Endothelial cell of umbilical vein (primary cell): Measurements from ENCODE around the gene OR13J1. TPM values are rescaled to one million over a fixed set of nuclear protein-coding genes. Genes with fewer than 3 reads are reported as not detected.

ENCODE experiments used
- BruUV-seq: library from RNA; stranded (reverse); fragments of 400-500 nt; replicated peaks from 2 replicates; lab custom pipeline; 2021; lab: Mats Ljungman, UMichigan
- CTCF ChIA-PET: fragments of 300-600, 350-600 bp; sonication (Branson Sonifier 250); formaldehyde crosslinking; loops from one replicate; lab custom pipeline; 2021; ENCODE audit warnings: antibody characterized with exemption, inconsistent platforms; lab: Charles Lee
- POLR2A ChIA-PET: fragments of 300-600, 350-600 bp; sonication (Branson Sonifier 250); formaldehyde crosslinking; loops from one replicate; lab custom pipeline; 2021; ENCODE audit warnings: antibody characterized with exemption, inconsistent platforms; lab: Charles Lee
- DNase-seq: peaks from one replicate; pipeline ENCODE4 v3.0.0-alpha.2; 2011; ENCODE audit warnings: low read depth, low spot score
- FAIRE-seq: peaks from 2 replicates; lab custom pipeline; 2011; peaks lifted over from hg19 to GRCh38; lab: Jason Lieb, UNC
- H2AFZ ChIP-seq: 2 replicates; pipeline ENCODE4 v1.6.0; 2012; ENCODE audit warnings: low read depth, low read length, control low read depth, inconsistent platforms
- H3K27ac ChIP-seq: 2 replicates; pipeline ENCODE4 v1.5.1; 2011; ENCODE audit warnings: low read depth, mild to moderate bottlenecking, control low read depth, low read length, moderate library complexity; ENCODE audit not compliant: insufficient read depth
- H3K27me3 ChIP-seq, 2 experiments: 2 replicates each; pipeline versions ENCODE4 v1.6.0 to v1.6.1; 2011; ENCODE audit warnings: low read length in 2 of 2, mixed read lengths in 1 of 2; ENCODE audit not compliant: control insufficient read depth in 2 of 2, insufficient read depth in 2 of 2
- H3K36me3 ChIP-seq, 2 experiments: 2 replicates in 1 of 2; 3 replicates in 1 of 2; pipeline ENCODE4 v1.5.1; 2011; ENCODE audit warnings: low read length in 2 of 2, mild to moderate bottlenecking in 1 of 2, moderate library complexity in 1 of 2; ENCODE audit not compliant: control insufficient read depth in 2 of 2, insufficient read depth in 2 of 2; ENCODE audit errors: extremely low read depth in 1 of 2
- H3K4me1 ChIP-seq: 3 replicates; pipeline ENCODE4 v1.5.1; 2011; ENCODE audit warnings: mild to moderate bottlenecking, low read length; ENCODE audit not compliant: control insufficient read depth, insufficient read depth; ENCODE audit errors: extremely low read depth
- H3K4me2 ChIP-seq: 2 replicates; pipeline ENCODE4 v1.6.1; 2011; ENCODE audit warnings: low read length, control low read depth, mixed read lengths; ENCODE audit not compliant: insufficient read depth
- H3K4me3 ChIP-seq, 3 experiments: fragments of 200-600 bp in 1 of 3; sonication (generic), shearing (Covaris generic) in 1 of 3; replicated peaks in 1 of 3; 2 replicates each; pipeline ENCODE4 v1.5.1; 2011 to 2016; ENCODE audit warnings: control low read depth in 3 of 3, low read length in 3 of 3, mild to moderate bottlenecking in 2 of 3, inconsistent platforms in 1 of 3, low read depth in 1 of 3, moderate library complexity in 1 of 3; ENCODE audit not compliant: insufficient read depth in 1 of 3
- H3K79me2 ChIP-seq: 2 replicates; pipeline ENCODE4 v1.6.0; 2012; ENCODE audit warnings: low read length, inconsistent platforms; ENCODE audit not compliant: control insufficient read depth, insufficient read depth
- H3K9ac ChIP-seq: replicated peaks from 2 replicates; pipeline ENCODE3; 2011; ENCODE audit warnings: low read length, control low read depth; ENCODE audit not compliant: insufficient read depth; ENCODE audit errors: extremely low read depth
- H3K9me1 ChIP-seq: replicated peaks from 3 replicates; pipeline ENCODE4 v1.6.0; 2011; ENCODE audit warnings: mild to moderate bottlenecking, low read length; ENCODE audit not compliant: control insufficient read depth, insufficient read depth; ENCODE audit errors: extremely low read depth
- H3K9me3 ChIP-seq: replicated peaks from 2 replicates; pipeline ENCODE4 v1.5.1; 2012; ENCODE audit warnings: low read length, inconsistent platforms; ENCODE audit not compliant: control insufficient read depth, insufficient read depth
- H4K20me1 ChIP-seq: replicated peaks from 2 replicates; pipeline ENCODE3; 2011; ENCODE audit warnings: mild to moderate bottlenecking, low read length; ENCODE audit not compliant: control insufficient read depth, insufficient read depth; ENCODE audit errors: extremely low read depth
- EZH2 ChIP-seq: IDR thresholded peaks from 2 replicates; pipeline ENCODE4 v1.6.1; 2012; ENCODE audit warnings: borderline replicate concordance, low read depth, mild to moderate bottlenecking, moderate library complexity, low read length, inconsistent platforms; ENCODE audit not compliant: severe bottlenecking
- FOS ChIP-seq: IDR thresholded peaks from 2 replicates; pipeline ENCODE4 v1.6.1; 2011; ENCODE audit warnings: mild to moderate bottlenecking, low read length, moderate library complexity, borderline replicate concordance; ENCODE audit not compliant: insufficient read depth
- GATA2 ChIP-seq: IDR thresholded peaks from 2 replicates; pipeline ENCODE4 v1.7.0; 2011; ENCODE audit warnings: low read depth, mild to moderate bottlenecking, moderate library complexity, mixed read lengths, low read length; ENCODE audit not compliant: insufficient read length, insufficient read depth
- JUN ChIP-seq: IDR thresholded peaks from 2 replicates; pipeline ENCODE4 v1.6.1; 2011; ENCODE audit warnings: borderline replicate concordance, low read depth; ENCODE audit not compliant: insufficient read length, insufficient read depth
- MYC ChIP-seq: IDR thresholded peaks from one replicate; pipeline ENCODE4 v1.6.1; 2011; ENCODE audit warnings: mild to moderate bottlenecking, low read depth, low read length
- POLR2A ChIP-seq: IDR thresholded peaks from 2 replicates; pipeline ENCODE4 v1.6.1; 2012; ENCODE audit warnings: low read depth, mild to moderate bottlenecking, control low read depth, low read length
- POLR2AphosphoS5 ChIP-seq: IDR thresholded peaks from 2 replicates; pipeline ENCODE4 v1.6.1; 2012; ENCODE audit warnings: low read depth, mild to moderate bottlenecking, control low read depth, low read length, moderate library complexity; ENCODE audit not compliant: insufficient read depth
- dilution Hi-C: fragments of 300-500 bp; cut with MboI; formaldehyde crosslinking; loops from one replicate; pipeline ENCODE4 v1.15.0; 2019; ENCODE audit warnings: low sequenced_read_pairs; ENCODE audit not compliant: extremely low pct_ligation_motif_present
- intact Hi-C: fragments of 100-400 bp; cut with micrococcal nuclease; formaldehyde crosslinking; loops from one replicate; pipeline ENCODE4 v1.10.0; 2022
- polyA plus RNA-seq, 4 experiments: library from polyadenylated mRNA; depleted of rRNA in 3 of 4; stranded (reverse) in 3 of 4; unstranded in 1 of 4; fragments of >200 nt; gene quantifications; 2 replicates each; pipeline versions ENCODE4 v1.2.1 to v1.2.3, GENCODE V29; 2011 to 2012; ENCODE audit warnings: missing spikeins in 1 of 4
- total RNA-seq: library from RNA; stranded (reverse); gene quantifications from 2 replicates; pipeline ENCODE4 v1.2.3, GENCODE V29; 2021
- TF ChIP-seq, protein P1 (sequence below), 2 donors: IDR thresholded peaks; 1 replicate in 1 of 2; 2 replicates in 1 of 2; pipeline ENCODE4 v1.5.1; 2011; ENCODE audit warnings: low read length in 2 of 2, mild to moderate bottlenecking in 2 of 2, moderate library complexity in 2 of 2, control low read depth in 1 of 2, inconsistent platforms in 1 of 2, low read depth in 1 of 2; ENCODE audit not compliant: insufficient read depth in 1 of 2; ENCODE audit errors: extremely low read depth in 1 of 2
- TF ChIP-seq, protein P2 (sequence below): IDR thresholded peaks from 2 replicates; pipeline ENCODE4 v1.6.1; 2011; ENCODE audit not compliant: insufficient read depth, insufficient read length

Gene OR13J1
- total and polyA plus RNA-seq, 2 donors (not counting 3 experiments of a cell fraction or from before 2014, with no cell fraction given) = not detected

DNA sequence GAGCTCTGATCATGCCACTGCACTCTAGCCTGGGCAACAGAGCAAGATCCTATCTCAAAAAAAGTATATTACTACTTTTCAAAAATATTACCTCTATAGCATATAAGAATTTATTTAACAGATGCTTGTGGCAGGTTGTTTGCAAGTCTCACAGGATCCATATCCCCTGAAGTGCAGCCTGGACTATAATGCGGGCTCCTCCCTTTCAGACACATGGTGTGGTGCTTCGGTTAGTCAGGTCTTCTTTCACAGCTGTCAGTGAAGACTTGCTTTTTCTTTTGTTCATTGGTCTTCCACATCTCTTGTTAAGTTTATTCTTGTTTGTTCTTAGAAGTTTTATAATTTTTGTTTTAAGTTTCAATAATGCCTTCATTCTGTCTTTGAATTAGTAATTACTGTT lies 26.4 kb upstream of the OR13J1 start:
- CTCF ChIA-PET = interaction anchor here (1.1 to 4.4 kb wide), 8 partner anchors 14 to 106 kb away, joined by 3 to 26 read pairs (median 6); no protein-coding TSS in a partner anchor
- no peak overlapping the region for H3K4me2 ChIP-seq
- TF ChIP-seq POLR2A = no peak
- H3K27ac ChIP-seq = no peak overlapping the region
- FAIRE-seq = no peak
- H3K36me3 ChIP-seq = no peaks in the 10 kb centered on the region
- intact Hi-C loops = no loop called here
- H3K9me3 ChIP-seq = no peaks in the 10 kb centered on the region
- no peaks in the 10 kb centered on the region for H4K20me1 ChIP-seq
- POLR2A ChIA-PET = no interaction called here
- H3K9me1 ChIP-seq = no peaks in the 10 kb centered on the region
- no peak overlapping the region for H2AFZ ChIP-seq
- DNase-seq = no peak
- peaks cover 2 to 7% of the 10 kb centered on the region in 2 experiments for H3K27me3 ChIP-seq
- dilution Hi-C loops = no loop called here
- no peak overlapping the region for H3K9ac ChIP-seq
- no peaks in the 10 kb centered on the region for H3K79me2 ChIP-seq
- no peaks in the 10 kb centered on the region for H3K4me1 ChIP-seq
- no peak overlapping the region for H3K4me3 ChIP-seq
- no TSS peak for BruUV-seq

DNA sequence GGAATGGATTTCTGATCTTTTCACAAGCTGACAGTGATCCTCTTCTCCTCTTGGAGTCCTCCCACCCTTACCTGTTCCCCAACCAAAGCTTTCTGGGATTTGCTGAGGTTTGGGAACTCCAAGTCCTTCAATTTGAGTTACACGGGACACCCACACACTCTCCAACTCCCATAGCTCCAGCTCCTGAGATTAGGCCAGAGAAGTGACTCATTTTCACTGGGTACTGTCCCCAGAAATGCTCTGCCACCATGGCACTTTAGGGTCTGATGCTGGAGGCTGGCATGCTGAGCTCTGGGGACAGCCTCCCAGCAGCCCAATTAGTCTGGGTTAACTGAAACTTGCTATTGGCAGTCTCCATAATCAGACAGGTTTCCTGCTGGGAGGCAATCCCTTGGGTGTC lies 21.9 kb upstream of the OR13J1 start:
- POLR2A ChIA-PET = no interaction called here
- no peak overlapping the region for H3K4me2 ChIP-seq
- DNase-seq = no peak
- peaks cover 2 to 7% of the 10 kb centered on the region in 2 experiments for H3K27me3 ChIP-seq
- no peaks in the 10 kb centered on the region for H3K9me3 ChIP-seq
- dilution Hi-C loops (no loop called here), intact Hi-C loops (no loop called here)
- H3K4me1 ChIP-seq = no peaks in the 10 kb centered on the region
- CTCF ChIA-PET = interaction anchor here (0.8 to 4.4 kb wide), 9 partner anchors 10 to 103 kb away, joined by 3 to 26 read pairs (median 4); no protein-coding TSS in a partner anchor
- H4K20me1 ChIP-seq = no peaks in the 10 kb centered on the region
- H2AFZ ChIP-seq = no peak overlapping the region
- no peak for TF ChIP-seq EZH2
- no peak for TF ChIP-seq MYC
- no peak for TF ChIP-seq FOS
- no peak for TF ChIP-seq GATA2
- TF ChIP-seq, protein P1, sequence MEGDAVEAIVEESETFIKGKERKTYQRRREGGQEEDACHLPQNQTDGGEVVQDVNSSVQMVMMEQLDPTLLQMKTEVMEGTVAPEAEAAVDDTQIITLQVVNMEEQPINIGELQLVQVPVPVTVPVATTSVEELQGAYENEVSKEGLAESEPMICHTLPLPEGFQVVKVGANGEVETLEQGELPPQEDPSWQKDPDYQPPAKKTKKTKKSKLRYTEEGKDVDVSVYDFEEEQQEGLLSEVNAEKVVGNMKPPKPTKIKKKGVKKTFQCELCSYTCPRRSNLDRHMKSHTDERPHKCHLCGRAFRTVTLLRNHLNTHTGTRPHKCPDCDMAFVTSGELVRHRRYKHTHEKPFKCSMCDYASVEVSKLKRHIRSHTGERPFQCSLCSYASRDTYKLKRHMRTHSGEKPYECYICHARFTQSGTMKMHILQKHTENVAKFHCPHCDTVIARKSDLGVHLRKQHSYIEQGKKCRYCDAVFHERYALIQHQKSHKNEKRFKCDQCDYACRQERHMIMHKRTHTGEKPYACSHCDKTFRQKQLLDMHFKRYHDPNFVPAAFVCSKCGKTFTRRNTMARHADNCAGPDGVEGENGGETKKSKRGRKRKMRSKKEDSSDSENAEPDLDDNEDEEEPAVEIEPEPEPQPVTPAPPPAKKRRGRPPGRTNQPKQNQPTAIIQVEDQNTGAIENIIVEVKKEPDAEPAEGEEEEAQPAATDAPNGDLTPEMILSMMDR (IDR thresholded peaks at IDR 0.05; ENCODE audit: extremely low read depth in 1 of 2, insufficient read depth in 1 of 2, low read depth in 1 of 2, low read length in 2 of 2) = no peak
- no peak for TF ChIP-seq JUN
- TF ChIP-seq POLR2A = no peak
- TF ChIP-seq POLR2AphosphoS5 = no peak
- TF ChIP-seq, protein P2, sequence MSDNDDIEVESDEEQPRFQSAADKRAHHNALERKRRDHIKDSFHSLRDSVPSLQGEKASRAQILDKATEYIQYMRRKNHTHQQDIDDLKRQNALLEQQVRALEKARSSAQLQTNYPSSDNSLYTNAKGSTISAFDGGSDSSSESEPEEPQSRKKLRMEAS = no peak
- no TSS peak for BruUV-seq
- no peaks in the 10 kb centered on the region for H3K36me3 ChIP-seq
- FAIRE-seq = no peak
- H3K79me2 ChIP-seq = no peaks in the 10 kb centered on the region
- no peaks in the 10 kb centered on the region for H3K9me1 ChIP-seq
- no peak overlapping the region for H3K27ac ChIP-seq
- H3K4me3 ChIP-seq = no peak overlapping the region
- no peak overlapping the region for H3K9ac ChIP-seq
